A549 (cell line): ENCODE data around the gene SAMD7. TPM values are rescaled to one million over a fixed set of nuclear protein-coding genes. Genes with fewer than 3 reads are reported as not detected.

Experiments
- ATAC-seq, 2 experiments: fragments of 200-7000 bp in 1 of 2; fragments of >200 bp in 1 of 2; cut with Nextera tagmentation in 1 of 2; cut with Tn5 transposase in 1 of 2; 3 replicates each; pipeline versions ENCODE4 v1.8.0 to v1.9.1; 2018 to 2020; ENCODE audit warnings: mild to moderate bottlenecking in 1 of 2, moderate library complexity in 1 of 2
- CTCF ChIA-PET: fragments of 300-600 bp; sonication (Branson Sonifier 250); formaldehyde crosslinking; extraction: SDS; loops from one replicate; lab custom pipeline; 2021; ENCODE audit warnings: antibody characterized with exemption, inconsistent platforms; lab: Yijun Ruan, JAX
- POLR2A ChIA-PET: fragments of 350-600 bp; formaldehyde crosslinking; extraction: SDS; loops from one replicate; lab custom pipeline; 2021; ENCODE audit warnings: antibody characterized with exemption, inconsistent platforms; lab: Yijun Ruan, JAX
- DNase-seq, 2 experiments: peaks; one replicate each; pipeline versions ENCODE4 v3.0.0 to v3.0.0-alpha.2; 2011 to 2016; ENCODE audit warnings: low read depth in 1 of 2, low spot score in 1 of 2
- FAIRE-seq: peaks from 2 replicates; lab custom pipeline; 2011; peaks lifted over from hg19 to GRCh38; lab: Jason Lieb, UNC
- H3K27ac ChIP-seq, 2 experiments: fragments of >200 bp; sonication (Bioruptor Twin); formaldehyde crosslinking; 3 replicates each; pipeline ENCODE4 v1.5.1; 2016 to 2017
- H3K4me1 ChIP-seq: fragments of >200 bp; sonication (Bioruptor Twin); formaldehyde crosslinking; 3 replicates; pipeline ENCODE4 v1.6.1; 2016
- H3K4me2 ChIP-seq: fragments of >200 bp; sonication (Bioruptor Twin); formaldehyde crosslinking; 3 replicates; pipeline ENCODE4 v1.6.1; 2016
- H3K4me3 ChIP-seq: fragments of >200 bp; sonication (Bioruptor Twin); formaldehyde crosslinking; 3 replicates; pipeline ENCODE4 v1.5.1; 2016
- H3K9me3 ChIP-seq: fragments of >200 bp; sonication (Bioruptor Twin); formaldehyde crosslinking; 3 replicates; pipeline ENCODE4 v1.6.1; 2016
- CBX2 ChIP-seq: fragments of 200-600 bp; sonication (generic); IDR thresholded peaks from 2 replicates; pipeline ENCODE4 v1.6.1; 2016; ENCODE audit warnings: low read depth, mild to moderate bottlenecking, borderline replicate concordance
- CEBPB ChIP-seq, 2 experiments: fragments of >200 bp in 1 of 2; sonication (Bioruptor Twin) in 1 of 2; formaldehyde crosslinking in 1 of 2; IDR thresholded peaks; 2 replicates each; pipeline ENCODE4 v1.6.1; 2012 to 2016
- CHD2 ChIP-seq: fragments of 150-350 bp; IDR thresholded peaks from 2 replicates; pipeline ENCODE4 v1.6.1; 2014; ENCODE audit warnings: low read length; ENCODE audit not compliant: partially characterized antibody
- CTCF ChIP-seq: fragments of >200 bp; sonication (Bioruptor Twin); formaldehyde crosslinking; IDR thresholded peaks from 3 replicates; pipeline ENCODE4 v1.5.1; 2016
- EP300 ChIP-seq, 2 experiments: fragments of >200 bp; sonication (Bioruptor Twin); formaldehyde crosslinking; IDR thresholded peaks; 2 replicates in 1 of 2; 3 replicates in 1 of 2; pipeline ENCODE4 v1.6.1; 2016 to 2017
- FOSB ChIP-seq: fragments of 250-450 bp; sonication (Bioruptor Pico); IDR thresholded peaks from 2 replicates; pipeline ENCODE4 v1.5.0; 2020; ENCODE audit warnings: mild to moderate bottlenecking, moderate library complexity
- FOSL2 ChIP-seq, 2 experiments: fragments of 450-650 bp in 1 of 2; fragments of >200 bp in 1 of 2; sonication (Bioruptor Twin) in 1 of 2; formaldehyde crosslinking; IDR thresholded peaks; 2 replicates each; pipeline versions ENCODE4 v1.5.0 to v1.6.1; 2016 to 2020; ENCODE audit warnings: mild to moderate bottlenecking in 1 of 2, moderate library complexity in 1 of 2
- GATA3 ChIP-seq: IDR thresholded peaks from 2 replicates; pipeline ENCODE4 v1.6.1; 2012; ENCODE audit warnings: borderline replicate concordance
- HMGXB4 ChIP-seq: fragments of 250-450 bp; sonication (Bioruptor Pico); IDR thresholded peaks from 2 replicates; pipeline ENCODE4 v1.5.0; 2021; ENCODE audit warnings: mild to moderate bottlenecking, moderate library complexity, borderline replicate concordance
- JUN ChIP-seq, 2 experiments: fragments of >200 bp; sonication (Bioruptor Twin); formaldehyde crosslinking; IDR thresholded peaks; 2 replicates in 1 of 2; 3 replicates in 1 of 2; pipeline ENCODE4 v1.6.1; 2016 to 2017
- KDM1A ChIP-seq: fragments of 200-600 bp; sonication (generic); IDR thresholded peaks from 2 replicates; pipeline ENCODE4 v1.6.1; 2016; ENCODE audit warnings: low read depth, mild to moderate bottlenecking
- MAFK ChIP-seq: fragments of 450-650 bp; IDR thresholded peaks from 2 replicates; pipeline ENCODE4 v1.6.1; 2014; ENCODE audit not compliant: partially characterized antibody
- MAZ ChIP-seq: fragments of 150-350 bp; IDR thresholded peaks from 2 replicates; pipeline ENCODE4 v1.6.1; 2014; ENCODE audit warnings: antibody characterized with exemption, low read depth, low read length, borderline replicate concordance
- NFE2L2 ChIP-seq: fragments of 150-350 bp; conservative IDR thresholded peaks from 2 replicates; pipeline ENCODE4 v1.6.1; 2014; ENCODE audit warnings: low read length
- PHF8 ChIP-seq: fragments of 200-600 bp; sonication (generic); IDR thresholded peaks from 2 replicates; pipeline ENCODE4 v1.6.1; 2016; ENCODE audit warnings: low read depth, mild to moderate bottlenecking, antibody characterized with exemption, moderate library complexity, borderline replicate concordance
- RCOR1 ChIP-seq: fragments of 150-350 bp; IDR thresholded peaks from 2 replicates; pipeline ENCODE4 v1.6.1; 2014; ENCODE audit warnings: antibody characterized with exemption, low read length, low read depth
- RFX5 ChIP-seq: fragments of 450-650 bp; IDR thresholded peaks from 2 replicates; pipeline ENCODE4 v1.7.1; 2014; ENCODE audit warnings: antibody characterized with exemption, mild to moderate bottlenecking, moderate library complexity
- RNF2 ChIP-seq: fragments of 200-600 bp; sonication (generic); IDR thresholded peaks from 2 replicates; pipeline ENCODE4 v1.6.1; 2016; ENCODE audit warnings: low read depth, mild to moderate bottlenecking, antibody characterized with exemption, moderate library complexity, borderline replicate concordance
- TFCP2L1 ChIP-seq: fragments of 250-450 bp; sonication (Bioruptor Pico); IDR thresholded peaks from 2 replicates; pipeline ENCODE4 v1.5.0; 2021; ENCODE audit warnings: mild to moderate bottlenecking
- TP53 ChIP-seq: fragments of 250-450 bp; sonication (Bioruptor Pico); IDR thresholded peaks from 2 replicates; pipeline ENCODE4 v1.5.0; 2021; ENCODE audit warnings: mild to moderate bottlenecking, moderate library complexity
- ZC3H11A ChIP-seq: fragments of 450-650 bp; IDR thresholded peaks from 2 replicates; pipeline ENCODE4 v1.6.1; 2014; ENCODE audit warnings: antibody characterized with exemption, mild to moderate bottlenecking
- ZFP36 ChIP-seq: fragments of 450-650 bp; IDR thresholded peaks from 2 replicates; pipeline ENCODE4 v1.6.1; 2014; ENCODE audit warnings: borderline replicate concordance; ENCODE audit not compliant: partially characterized antibody
- WGBS: methylation state at CpG from one replicate; pipeline ENCODE4 v1.1.6; 2017; ENCODE audit errors: missing lambda C conversion rate; 5-methylcytosine and 5-hydroxymethylcytosine counted together
- polyA plus RNA-seq, 4 experiments: library from polyadenylated mRNA; depleted of rRNA in 3 of 4; stranded (reverse); fragments of >200 nt; fragmentation: RNase III in 1 of 4; extraction: RNeasy Plus Mini Kit Qiagen cat#74134 plus additional on column Dnase treatment in 1 of 4; gene quantifications; 2 replicates in 3 of 4; 3 replicates in 1 of 4; pipeline ENCODE4 v1.2.3, GENCODE V29; 2011 to 2017

The SAMD7 gene
- polyA plus RNA-seq, 2 of the 4 experiments (the other 2 are of a cell fraction) = not detected

- POLR2A ChIA-PET = no interaction called here
- Histone ChIP-seq H3K4me3 (no peak overlapping the region), H3K9me3 (no peaks in the 10 kb centered on the region), H3K4me2 (no peak overlapping the region), H3K27ac (no peak overlapping the region), H3K4me1 (no peaks in the 10 kb centered on the region)
- no peak for DNase-seq
- 0 out of 6 replicates have a peak, but pooled peaks of 1 of the 2 experiments have one; percentile 24 for ATAC-seq
- CTCF ChIA-PET = no interaction called here
- TF ChIP-seq JUN (IDR thresholded peaks at IDR 0.05) (no peak), CTCF (no peak), NFE2L2 (no peak)
- WGBS = 62% methylated on average over 3 of the region's 3 CpGs
- no peak for FAIRE-seq
Observed at GRCh38 chr3:169913323-169913722, 2.0 kb downstream of the SAMD7 start.

GRCh38 chr3:169914321-169914720 is 2.9 kb downstream of the SAMD7 start:
- ATAC-seq (no peak), FAIRE-seq (no peak), DNase-seq (no peak)
- WGBS = 6% methylated on average over 2 of the region's 2 CpGs
- Histone ChIP-seq H3K4me3 (no peak overlapping the region), H3K27ac (no peak overlapping the region), H3K9me3 (no peaks in the 10 kb centered on the region), H3K4me2 (no peak overlapping the region), H3K4me1 (no peaks in the 10 kb centered on the region)
- CTCF ChIA-PET = no interaction called here
- POLR2A ChIA-PET = interaction anchor here (0.5 kb wide), 1 partner anchor 51 kb away, joined by 3 read pairs; no protein-coding TSS in a partner anchor
- TF ChIP-seq FOSL2 (IDR thresholded peaks at IDR 0.05) = no peak
- peak; percentile 27; the same call in 1 of the 2 replicates for TF ChIP-seq FOSL2 (CRISPR knock-in tag; IDR thresholded peaks at IDR 0.05)
- no peak for TF ChIP-seq RNF2
- TF ChIP-seq KDM1A = no peak
- TF ChIP-seq EP300 (IDR thresholded peaks at IDR 0.05) = no peak

- H3K4me2 ChIP-seq = no peak overlapping the region
- H3K4me3 ChIP-seq = no peak overlapping the region
- 50% methylated on average over 7 of the region's 8 CpGs for WGBS
- H3K9me3 ChIP-seq = no peaks in the 10 kb centered on the region
- DNase-seq (no peak), FAIRE-seq (no peak), ATAC-seq (no peak)
- H3K27ac ChIP-seq = no peak overlapping the region
- TF ChIP-seq HMGXB4 (CRISPR knock-in tag) = no peak
- TF ChIP-seq CHD2 = no peak
- no peak for TF ChIP-seq KDM1A
- no peak for TF ChIP-seq JUN (IDR thresholded peaks at IDR 0.05)
- TF ChIP-seq ZFP36 = no peak
- TF ChIP-seq TP53 = no peak
- no peak for TF ChIP-seq ZC3H11A
- TF ChIP-seq MAZ = no peak
- no peak for TF ChIP-seq TFCP2L1 (CRISPR knock-in tag)
- no peak for TF ChIP-seq CTCF
- no peak for TF ChIP-seq RFX5
- no peak for TF ChIP-seq PHF8
- TF ChIP-seq RCOR1 = no peak
- TF ChIP-seq FOSB = no peak
- TF ChIP-seq CBX2 = no peak
- no peak for TF ChIP-seq MAFK
- no peak for TF ChIP-seq CEBPB (IDR thresholded peaks at IDR 0.05)
- no peak for TF ChIP-seq GATA3
- POLR2A ChIA-PET = no interaction called here
- CTCF ChIA-PET = interaction anchor here (0.8 kb wide), 1 partner anchor 24 kb away, joined by 3 read pairs; no protein-coding TSS in a partner anchor
- H3K4me1 ChIP-seq = no peaks in the 10 kb centered on the region
Observed at GRCh38 chr3:169923189-169923588, 11.8 kb downstream of the SAMD7 start.
